Measurements from ENCODE around the gene IGFBP1. TPM values are rescaled to one million over a fixed set of nuclear protein-coding genes. Genes with fewer than 3 reads are reported as not detected.

IGFBP1 gene
- total RNA-seq, 2 donors from 2014 or later = not detected

- Histone ChIP-seq H3K4me3 (peak overlapping the region in 1 of 2 donors; percentile 15), H3K36me3 (no peaks in the 10 kb centered on the region), H3K4me1 (replicated peaks) (peaks cover 4% of the 10 kb centered on the region), H3K27ac (no peak overlapping the region), H3K9me3 (no peaks in the 10 kb centered on the region), H3K27me3 (replicated peaks; ENCODE audit: insufficient read depth) (peaks cover 2% of the 10 kb centered on the region)
- 23% methylated on average over 8 of the region's 14 CpGs for WGBS
- intact Hi-C loops (cut with DNase I) = no loop called here
- no peak for DNase-seq (ENCODE audit: low spot score)
- TF ChIP-seq POLR2A (IDR thresholded peaks at IDR 0.05) (no peak), POLR2AphosphoS5 (IDR thresholded peaks at IDR 0.05) (no peak), CTCF (IDR thresholded peaks at IDR 0.05) (no peak)
Observed at GRCh38 chr7:45888993-45889366, 692 bp downstream of the IGFBP1 start.

- Histone ChIP-seq H3K36me3 (no peaks in the 10 kb centered on the region), H3K4me1 (replicated peaks) (peaks cover 4% of the 10 kb centered on the region), H3K27ac (no peak overlapping the region), H3K4me3 (no peak overlapping the region), H3K27me3 (replicated peaks; ENCODE audit: insufficient read depth) (peaks cover 2% of the 10 kb centered on the region), H3K9me3 (no peaks in the 10 kb centered on the region)
- intact Hi-C loops (cut with DNase I) = no loop called here
- no peak for DNase-seq (ENCODE audit: low spot score)
- no peak for TF ChIP-seq CTCF (IDR thresholded peaks at IDR 0.05)
- no peak for TF ChIP-seq POLR2A (IDR thresholded peaks at IDR 0.05)
- no peak for TF ChIP-seq POLR2AphosphoS5 (IDR thresholded peaks at IDR 0.05)
- WGBS = 73% methylated on average over 8 of the region's 8 CpGs
Observed at GRCh38 chr7:45889367-45890067, 1.2 kb downstream of the IGFBP1 start.

- Histone ChIP-seq H3K27ac (no peak overlapping the region), H3K4me3 (no peak overlapping the region), H3K9me3 (no peaks in the 10 kb centered on the region), H3K4me1 (replicated peaks) (peaks cover 4% of the 10 kb centered on the region), H3K36me3 (no peaks in the 10 kb centered on the region), H3K27me3 (replicated peaks; ENCODE audit: insufficient read depth) (peaks cover 2% of the 10 kb centered on the region)
- no peak for DNase-seq (ENCODE audit: low spot score)
- WGBS = 92% methylated on average over 8 of the region's 8 CpGs
- TF ChIP-seq POLR2AphosphoS5 (IDR thresholded peaks at IDR 0.05) (no peak), CTCF (IDR thresholded peaks at IDR 0.05) (no peak), POLR2A (IDR thresholded peaks at IDR 0.05) (no peak)
- intact Hi-C loops (cut with DNase I) = no loop called here
Observed at GRCh38 chr7:45890125-45890901, 2.0 kb downstream of the IGFBP1 start.

- H3K27ac ChIP-seq = no peak overlapping the region
- WGBS = 40% methylated on average over 6 of the region's 6 CpGs
- DNase-seq (ENCODE audit: low spot score) = no peak
- no peaks in the 10 kb centered on the region for H3K9me3 ChIP-seq
- TF ChIP-seq POLR2A (IDR thresholded peaks at IDR 0.05) = no peak
- no peak for TF ChIP-seq POLR2AphosphoS5 (IDR thresholded peaks at IDR 0.05)
- TF ChIP-seq CTCF (IDR thresholded peaks at IDR 0.05) = peak in 3 of 4 experiments; percentile 29 to 74 (median 54)
- intact Hi-C loops (cut with DNase I) = no loop called here
- H3K27me3 ChIP-seq (replicated peaks; ENCODE audit: insufficient read depth) = peaks cover 2% of the 10 kb centered on the region
- H3K4me1 ChIP-seq (replicated peaks) = peaks cover 4% of the 10 kb centered on the region
- H3K4me3 ChIP-seq = no peak overlapping the region
- no peaks in the 10 kb centered on the region for H3K36me3 ChIP-seq
Observed at GRCh38 chr7:45890902-45891461, 2.7 kb downstream of the IGFBP1 start.

All from prostate gland (tissue), 2 donors.